Subcutaneous abdominal adipose tissue (tissue), 5 donors: ENCODE results near the gene ZNF236.
A peak's percentile ranks its signal among the peaks of the same experiment; 100 is the strongest.
"Not testable (repeated sequence)": the region's sequence is repeated elsewhere in the genome, so short reads cannot be mapped to it uniquely, and the experiment has no call there.

Experiments used
- H3K27ac ChIP-seq: one replicate; pipeline ENCODE4 v1.7.0; 2013; ENCODE audit warnings: low read depth, mild to moderate bottlenecking, inconsistent platforms, low read length, moderate library complexity
- H3K27me3 ChIP-seq, 5 donors: one replicate each; pipeline ENCODE4 v1.7.0; 2013; ENCODE audit warnings: low read length in 5 of 5, inconsistent platforms in 1 of 5; ENCODE audit not compliant: control insufficient read depth in 5 of 5, insufficient read depth in 4 of 5
- H3K36me3 ChIP-seq, 5 donors: one replicate each; pipeline ENCODE4 v1.7.0; 2013; ENCODE audit warnings: low read length in 5 of 5; ENCODE audit not compliant: control insufficient read depth in 5 of 5, insufficient read depth in 5 of 5
- H3K4me1 ChIP-seq, 5 donors: one replicate each; pipeline ENCODE4 v1.7.0; 2013; ENCODE audit warnings: low read length in 5 of 5, mild to moderate bottlenecking in 3 of 5, moderate library complexity in 1 of 5; ENCODE audit not compliant: control insufficient read depth in 5 of 5, insufficient read depth in 5 of 5
- H3K4me3 ChIP-seq, 5 donors: one replicate each; pipeline ENCODE4 v1.7.0; 2013; ENCODE audit warnings: low read length in 5 of 5, low read depth in 1 of 5
- H3K9ac ChIP-seq, 5 donors: one replicate each; pipeline ENCODE4 v1.7.0; 2013; ENCODE audit warnings: low read length in 5 of 5, mild to moderate bottlenecking in 4 of 5, moderate library complexity in 3 of 5
- H3K9me3 ChIP-seq, 5 donors: one replicate each; pipeline ENCODE4 v1.7.0; 2013; ENCODE audit warnings: low read length in 5 of 5; ENCODE audit not compliant: control insufficient read depth in 5 of 5
- donor health status: healthy.
- donor health status: healthy.
- donor health status: healthy.
- donor health status: healthy.
- donor health status: healthy.

ZNF236 gene

GRCh38 chr18:76988827-76989646 lies 166.7 kb downstream of the ZNF236 start:
- H3K9ac ChIP-seq = no peak overlapping the region
- no peak overlapping the region for H3K27ac ChIP-seq
- no peaks in the 10 kb centered on the region for H3K36me3 ChIP-seq
- H3K9me3 ChIP-seq = no peaks in the 10 kb centered on the region
- peak overlapping the region in 1 of 5 donors; percentile 41 for H3K4me3 ChIP-seq
- H3K4me1 ChIP-seq = peaks cover 0 to 20% (median 5%) of the 10 kb centered on the region in 5 donors
- peaks cover 0 to 2% (median 0%) of the 10 kb centered on the region in 5 donors for H3K27me3 ChIP-seq

GRCh38 chr18:76989647-76990190 lies 167.4 kb downstream of the ZNF236 start:
- no peak overlapping the region for H3K4me3 ChIP-seq
- no peaks in the 10 kb centered on the region for H3K36me3 ChIP-seq
- no peak overlapping the region for H3K9ac ChIP-seq
- H3K9me3 ChIP-seq = no peaks in the 10 kb centered on the region
- H3K27me3 ChIP-seq = peaks cover 0 to 2% (median 0%) of the 10 kb centered on the region in 5 donors
- peaks cover 0 to 20% (median 5%) of the 10 kb centered on the region in 5 donors for H3K4me1 ChIP-seq
- H3K27ac ChIP-seq = no peak overlapping the region

GRCh38 chr18:76990343-76991020 lies 168.1 kb downstream of the ZNF236 start:
- not testable (repeated sequence) for H3K36me3 ChIP-seq, H3K9me3 ChIP-seq, H3K27ac ChIP-seq, H3K27me3 ChIP-seq, H3K4me3 ChIP-seq, H3K9ac ChIP-seq
- H3K4me1 ChIP-seq = peaks cover 0 to 20% (median 5%) of the 10 kb centered on the region in 5 donors

- Histone ChIP-seq H3K27ac (no peak overlapping the region), H3K27me3 (peaks cover 0 to 2% (median 0%) of the 10 kb centered on the region in 5 donors), H3K36me3 (no peaks in the 10 kb centered on the region), H3K4me3 (no peak overlapping the region), H3K9me3 (no peaks in the 10 kb centered on the region), H3K4me1 (peaks cover 0 to 20% (median 5%) of the 10 kb centered on the region in 5 donors), H3K9ac (no peak overlapping the region)
These were observed 168.8 kb downstream of the ZNF236 start for GRCh38 chr18:76991021-76991688.

DNA sequence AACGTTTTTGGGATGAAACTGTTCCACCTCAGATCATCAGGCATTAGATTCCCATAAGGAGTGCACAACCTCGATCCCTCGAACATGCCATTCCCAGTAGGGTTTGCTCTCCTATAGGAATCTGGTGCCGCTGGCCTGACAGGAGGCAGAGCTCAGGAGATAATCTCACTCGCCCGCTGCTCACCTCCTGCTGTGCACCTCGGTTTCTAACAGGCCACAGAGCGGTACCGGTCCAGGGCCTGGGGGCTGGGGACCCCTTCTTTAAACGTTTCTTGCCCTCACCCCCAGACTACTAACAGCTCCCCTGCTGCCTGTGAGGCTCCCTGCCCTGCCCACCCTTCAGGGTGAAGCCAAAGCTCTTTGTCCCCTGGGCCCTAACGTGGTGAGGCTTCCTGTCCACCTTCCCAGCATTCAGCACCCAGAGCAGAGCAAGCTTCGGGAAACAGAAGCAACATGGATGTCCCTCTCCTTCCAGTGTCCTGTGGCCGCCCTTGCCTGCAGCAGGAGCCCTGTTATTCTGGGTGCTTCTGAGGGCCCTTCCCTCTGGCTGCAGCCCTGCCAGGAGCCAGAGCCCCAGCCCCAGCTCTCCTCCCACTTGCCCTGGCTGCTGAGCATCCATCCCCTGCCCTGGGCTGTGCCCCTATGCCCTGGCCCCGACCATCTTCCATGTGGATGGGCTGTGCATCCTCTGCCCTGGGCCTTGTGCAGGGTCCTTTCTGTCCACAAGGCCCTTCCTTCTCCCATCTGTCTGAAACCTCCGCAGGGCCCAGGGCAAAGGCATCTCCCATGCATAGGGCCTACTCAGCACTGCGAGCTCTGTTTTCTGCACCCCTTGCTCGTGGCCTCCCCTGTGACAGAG lies 170.1 kb downstream of the ZNF236 start:
- Histone ChIP-seq H3K27ac (no peak overlapping the region), H3K4me3 (no peak overlapping the region), H3K9me3 (no peaks in the 10 kb centered on the region), H3K4me1 (peaks cover 0 to 14% (median 3%) of the 10 kb centered on the region in 5 donors), H3K27me3 (peaks cover 0 to 2% (median 0%) of the 10 kb centered on the region in 5 donors), H3K36me3 (no peaks in the 10 kb centered on the region), H3K9ac (no peak overlapping the region)

GRCh38 chr18:76993085-76993382 lies 170.7 kb downstream of the ZNF236 start:
- Histone ChIP-seq H3K36me3 (no peaks in the 10 kb centered on the region), H3K4me1 (peaks cover 0 to 14% (median 3%) of the 10 kb centered on the region in 5 donors), H3K27ac (no peak overlapping the region), H3K9me3 (no peaks in the 10 kb centered on the region), H3K27me3 (peaks cover 0 to 2% (median 0%) of the 10 kb centered on the region in 5 donors), H3K4me3 (no peak overlapping the region), H3K9ac (no peak overlapping the region)

- Histone ChIP-seq H3K9me3 (no peaks in the 10 kb centered on the region), H3K4me1 (peaks cover 0 to 12% (median under 1%) of the 10 kb centered on the region in 5 donors), H3K27ac (no peak overlapping the region), H3K27me3 (peaks cover 0 to 4% (median 0%) of the 10 kb centered on the region in 5 donors), H3K4me3 (no peak overlapping the region), H3K36me3 (no peaks in the 10 kb centered on the region), H3K9ac (no peak overlapping the region)
These were observed 171.2 kb downstream of the ZNF236 start for GRCh38 chr18:76993573-76993972.

DNA sequence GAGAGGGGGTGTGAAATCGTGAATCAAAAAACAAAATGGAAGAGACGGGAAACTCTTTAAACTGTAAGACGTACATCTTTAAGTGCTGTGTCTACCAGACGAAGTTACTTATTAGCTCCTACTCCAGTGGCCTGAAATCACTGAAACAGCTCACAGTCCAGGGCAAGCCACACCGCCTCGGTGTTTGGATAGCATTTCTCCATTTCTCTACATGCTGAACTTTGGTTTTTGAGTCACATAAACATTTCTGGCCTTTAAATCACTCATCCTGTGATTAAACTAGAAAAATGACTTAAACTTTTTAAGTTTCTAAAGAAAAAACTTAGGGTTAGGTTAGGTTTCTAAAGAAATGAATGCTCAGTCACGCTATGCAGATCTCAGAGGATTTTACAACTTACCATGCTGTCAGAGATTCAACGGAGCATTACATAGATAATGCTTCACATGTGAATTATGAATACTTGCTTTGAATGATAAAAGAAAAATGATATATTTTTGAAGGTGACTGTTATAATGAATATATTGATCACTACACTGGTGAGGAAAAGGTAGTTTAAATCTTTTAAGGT lies 171.8 kb downstream of the ZNF236 start:
- peaks cover 0 to 4% (median 0%) of the 10 kb centered on the region in 5 donors for H3K27me3 ChIP-seq
- H3K27ac ChIP-seq = no peak overlapping the region

DNA sequence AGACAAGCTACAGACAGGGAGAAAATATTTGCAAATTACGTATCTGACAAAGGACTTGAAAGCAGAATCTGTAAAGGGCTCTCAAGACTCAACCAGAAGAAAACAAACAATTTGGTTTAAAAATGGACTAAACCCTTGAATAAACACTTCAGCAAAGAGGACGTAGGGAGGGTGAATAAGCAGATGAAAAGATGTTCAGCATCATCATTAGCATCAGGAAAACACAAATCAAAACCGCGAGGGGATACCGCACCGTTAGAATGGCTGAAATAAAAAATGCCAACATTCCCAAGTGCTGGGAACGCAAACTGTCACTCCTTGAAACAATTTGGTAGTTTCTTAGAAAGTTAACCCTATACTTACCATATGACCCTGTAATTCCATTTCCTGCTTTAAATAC lies 173.5 kb downstream of the ZNF236 start:
- H3K9ac ChIP-seq = no peak overlapping the region
- H3K4me3 ChIP-seq = no peak overlapping the region
- H3K4me1 ChIP-seq = peaks cover 0 to 7% (median 4%) of the 10 kb centered on the region in 5 donors
- no peaks in the 10 kb centered on the region for H3K9me3 ChIP-seq
- H3K36me3 ChIP-seq = no peaks in the 10 kb centered on the region
- H3K27ac ChIP-seq = no peak overlapping the region
- H3K27me3 ChIP-seq = peaks cover 0 to 4% (median 0%) of the 10 kb centered on the region in 5 donors

More for the DNA sequence above, 171.8 kb downstream of the ZNF236 start:
- Histone ChIP-seq H3K9me3 (no peaks in the 10 kb centered on the region), H3K4me3 (no peak overlapping the region), H3K9ac (no peak overlapping the region), H3K36me3 (no peaks in the 10 kb centered on the region), H3K4me1 (peaks cover 0 to 7% (median 0%) of the 10 kb centered on the region in 5 donors)
